Astrocyte of the hippocampus (primary cell): Measurements from ENCODE around the gene FXYD3.

Source experiments
- DNase-seq: peaks from one replicate; pipeline ENCODE4 v3.0.0; 2011; ENCODE audit warnings: low read depth, low spot score

FXYD3 gene

GRCh38 chr19:35106291-35106583, 9.4 kb upstream of the FXYD3 start:
- no peak for DNase-seq

GRCh38 chr19:35106898-35107541, 8.6 kb upstream of the FXYD3 start:
- no peak for DNase-seq

DNA sequence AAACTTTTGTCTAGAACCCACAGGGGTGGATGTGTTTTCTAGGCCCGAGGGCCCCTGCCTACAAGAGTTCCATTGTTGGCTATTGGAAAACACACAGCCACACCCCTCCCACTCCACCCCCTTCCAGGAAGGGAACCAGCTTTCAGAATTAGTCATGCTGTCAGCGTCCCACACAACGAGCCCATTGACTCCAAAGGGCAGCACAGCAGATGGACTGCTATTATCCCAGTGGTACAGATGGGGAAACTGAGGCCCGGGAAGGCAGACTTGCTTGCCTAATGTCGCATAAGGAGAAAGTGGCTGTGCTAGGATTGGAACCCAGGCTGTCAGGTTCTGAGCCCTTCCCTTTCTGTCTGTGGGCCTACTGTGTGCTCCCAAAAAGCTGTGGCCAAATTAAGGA, 8.1 kb upstream of the FXYD3 start:
- peak; percentile 13 for DNase-seq

GRCh38 chr19:35108730-35109129, 6.9 kb upstream of the FXYD3 start:
- no peak for DNase-seq

- no peak for DNase-seq
Observed at GRCh38 chr19:35109395-35110112, 6.1 kb upstream of the FXYD3 start.

DNA sequence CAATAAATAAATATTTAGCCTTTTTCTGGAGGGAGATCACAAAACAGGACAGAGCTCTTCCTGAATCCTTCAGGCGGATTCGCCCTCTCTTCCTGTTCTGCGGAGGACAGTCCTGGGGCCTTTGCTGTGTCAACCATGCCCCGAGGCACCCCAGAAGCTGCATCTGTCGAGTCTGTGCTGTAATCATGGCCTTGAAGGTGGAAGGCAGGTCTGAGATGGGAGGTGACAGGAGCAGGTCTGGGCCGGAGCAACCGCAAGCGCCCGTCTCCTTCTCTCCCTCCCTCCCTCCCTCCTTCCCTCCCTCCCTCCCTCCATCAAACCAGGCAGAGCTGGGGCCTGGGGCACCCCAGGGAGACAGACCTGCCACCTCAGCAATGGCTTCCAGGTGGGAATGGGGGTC, 4.6 kb upstream of the FXYD3 start:
- DNase-seq: no peak

DNA sequence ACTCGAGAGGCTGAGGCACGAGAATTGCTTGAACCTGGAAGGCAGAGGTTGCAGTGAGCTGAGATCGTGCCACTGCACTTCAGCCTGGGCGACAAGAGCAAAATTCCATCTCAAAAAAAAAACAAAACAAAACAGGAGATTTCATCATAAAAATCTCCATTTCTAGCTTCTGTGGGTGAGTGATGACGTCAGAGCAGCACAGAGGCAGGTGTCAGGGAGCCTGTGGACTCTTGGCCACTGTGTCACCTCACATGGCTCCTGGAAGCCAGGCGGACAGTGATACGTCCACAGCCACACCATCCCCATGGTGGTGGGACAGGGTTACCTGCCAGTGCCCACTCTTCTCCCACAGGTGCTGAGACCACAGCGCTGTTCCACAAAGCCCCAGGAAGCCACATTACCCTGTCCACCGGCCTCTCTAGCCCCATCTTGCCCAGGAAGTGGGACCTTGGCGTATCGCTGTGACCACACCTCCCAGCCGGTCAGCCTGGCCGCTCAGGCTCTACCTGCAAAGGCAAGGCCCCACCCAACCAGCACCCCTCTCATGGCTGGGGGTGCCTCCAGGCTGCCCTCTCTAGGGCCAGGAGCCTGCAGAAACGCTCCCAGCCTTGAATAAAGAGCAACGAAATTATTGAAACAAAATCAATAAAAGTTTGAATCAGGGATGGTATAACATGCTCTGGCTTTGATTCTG, 2.5 kb upstream of the FXYD3 start:
- no peak for DNase-seq

DNA sequence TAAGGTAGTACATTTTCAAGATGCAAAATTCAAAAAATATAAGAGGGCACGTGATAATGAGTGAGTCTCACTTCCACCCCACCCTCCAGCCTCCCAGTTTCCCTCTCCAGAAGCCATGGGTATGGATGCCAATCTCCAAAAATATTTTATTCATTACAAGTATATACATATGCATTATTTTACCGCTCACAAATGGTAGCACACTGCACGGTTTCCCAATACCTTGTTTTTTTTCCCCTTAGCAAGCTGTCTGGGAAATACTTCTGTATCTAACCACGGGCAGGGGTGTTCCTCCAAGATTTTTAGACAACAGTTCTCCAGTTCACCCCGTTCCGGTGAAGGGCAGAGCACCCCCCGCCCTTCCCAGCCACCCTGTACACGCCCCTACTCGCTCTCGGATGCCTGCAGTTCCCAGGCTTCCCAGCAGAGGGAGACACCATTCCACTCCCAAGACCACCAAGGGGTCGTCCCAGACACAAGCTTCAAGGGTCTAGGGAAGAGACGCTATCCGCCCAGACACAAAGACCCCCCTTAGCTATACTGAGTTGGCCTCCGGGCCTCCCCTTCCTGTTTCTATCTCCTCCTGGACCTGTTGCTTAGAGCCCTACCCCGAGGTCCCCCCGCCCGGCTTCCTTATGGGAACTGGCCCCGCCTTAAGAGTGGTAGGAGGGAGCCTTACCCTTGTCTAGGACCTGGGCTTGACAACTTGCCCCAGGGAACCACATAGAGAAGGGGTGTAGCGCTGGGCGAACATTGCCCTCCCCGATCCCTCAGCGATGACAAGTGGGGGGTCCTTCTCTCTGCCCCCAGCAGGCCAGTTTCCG, 1.1 kb upstream of the FXYD3 start:
- peak; percentile 65 for DNase-seq

GRCh38 chr19:35116072-35116801, 614 bp downstream of the FXYD3 start:
- no peak for DNase-seq

DNA sequence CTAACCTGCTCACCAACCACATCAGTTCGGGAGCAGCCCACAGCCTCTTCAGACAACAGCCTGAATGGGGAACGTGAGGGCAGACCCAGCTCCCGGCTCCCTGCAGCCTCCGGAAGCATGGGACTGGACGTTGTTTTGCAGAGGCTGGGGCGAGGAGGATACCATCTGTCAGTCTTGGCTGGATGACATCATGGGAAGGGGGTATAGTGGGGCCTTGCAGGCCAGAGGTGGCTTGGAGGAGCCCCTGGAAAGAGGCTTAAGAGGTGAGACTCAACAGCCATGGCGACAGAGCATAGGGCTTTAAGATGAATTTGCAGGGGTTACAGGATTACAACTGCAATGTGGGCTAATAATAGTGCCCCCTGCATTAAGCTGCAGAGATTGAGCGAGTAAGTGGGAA, 1.5 kb downstream of the FXYD3 start:
- DNase-seq: no peak

DNA sequence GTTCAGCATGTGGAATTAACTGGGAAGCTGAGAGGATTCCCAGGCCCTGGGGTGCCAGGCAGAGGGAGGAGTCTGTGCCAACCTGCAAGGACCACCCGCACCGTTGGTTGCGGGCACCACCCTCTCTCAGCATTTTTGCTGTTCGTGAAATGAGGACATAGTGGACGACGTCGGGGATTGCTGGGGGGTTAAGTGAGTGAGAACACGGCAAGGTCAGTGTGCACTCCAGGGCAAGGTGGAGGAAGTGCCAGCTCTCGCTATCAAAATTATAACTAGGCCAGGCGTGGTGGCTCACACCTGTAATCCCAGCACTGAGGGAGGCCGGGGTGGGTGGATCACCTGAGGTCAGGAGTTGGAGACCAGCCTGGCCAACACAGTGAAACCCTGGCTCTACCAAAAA, 2.2 kb downstream of the FXYD3 start:
- DNase-seq: no peak

- DNase-seq: no peak
Observed at GRCh38 chr19:35118268-35119020, 2.8 kb downstream of the FXYD3 start.

DNA sequence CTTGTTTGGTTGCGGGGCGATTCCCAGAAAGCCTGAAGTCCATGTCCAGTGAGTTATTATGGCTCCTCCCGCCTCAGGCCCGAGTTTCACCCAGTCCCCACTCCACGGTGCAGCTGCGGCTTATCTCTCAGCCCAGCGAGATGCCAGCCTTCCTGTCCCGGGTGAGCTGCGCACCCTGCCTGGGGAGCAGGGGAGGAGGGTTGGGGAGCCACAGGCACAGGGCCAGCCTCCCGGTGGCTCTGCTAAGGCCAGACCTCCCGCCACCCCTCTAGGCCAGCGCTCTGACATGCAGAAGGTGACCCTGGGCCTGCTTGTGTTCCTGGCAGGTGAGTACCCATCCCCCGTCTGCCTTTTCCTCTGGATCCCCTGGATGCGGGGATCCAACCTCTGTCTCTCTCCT, 3.5 kb downstream of the FXYD3 start:
- DNase-seq: no peak

DNA sequence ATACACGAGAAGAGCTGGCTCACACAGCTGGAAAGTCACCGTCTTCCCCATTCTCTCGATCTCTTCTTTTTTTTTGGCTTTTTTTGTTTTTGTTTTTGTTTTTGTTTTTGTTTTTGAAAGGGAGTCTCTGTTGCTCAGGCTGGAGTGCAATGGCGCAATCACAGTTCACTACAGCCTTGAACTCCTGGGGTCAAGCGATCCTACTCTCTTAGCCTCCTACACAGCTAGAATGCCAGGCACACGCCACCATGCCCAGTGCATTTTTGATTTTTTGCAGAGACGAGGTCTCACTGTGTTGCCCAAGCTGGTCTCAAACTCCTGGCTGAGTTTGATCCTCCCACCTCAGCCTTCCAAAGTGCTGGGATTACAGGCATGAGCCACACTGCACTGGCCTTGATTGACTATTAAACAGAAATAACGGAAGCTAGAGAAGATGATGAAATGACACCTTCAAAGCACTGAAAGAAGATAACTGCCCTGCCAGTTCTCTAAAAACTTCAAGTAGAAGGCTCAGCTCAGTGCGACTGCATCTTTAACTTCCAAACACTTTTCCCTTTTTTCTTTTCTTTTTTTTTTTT, 4.0 kb downstream of the FXYD3 start:
- no peak for DNase-seq

DNA sequence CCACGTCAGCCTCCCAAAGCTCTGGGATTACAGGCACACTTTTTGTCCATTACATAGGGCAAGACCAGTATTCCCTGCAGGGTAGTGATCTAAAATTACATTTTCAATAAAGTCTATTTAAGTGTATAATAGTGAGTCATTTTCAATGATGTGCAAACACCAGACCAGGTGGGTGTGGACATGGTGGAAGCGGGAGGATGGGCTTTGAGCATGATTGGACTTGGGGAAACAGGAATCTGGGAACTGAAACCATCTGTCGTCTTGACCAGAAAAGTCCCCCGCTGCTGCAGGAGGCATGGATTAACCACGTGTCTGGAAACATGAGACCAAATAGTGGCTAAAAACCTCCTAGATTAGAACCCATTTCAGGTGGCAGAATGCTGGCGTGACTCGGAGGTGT, 4.9 kb downstream of the FXYD3 start:
- DNase-seq: no peak

- no peak for DNase-seq
Observed at GRCh38 chr19:35120898-35121297, 5.3 kb downstream of the FXYD3 start.

DNA sequence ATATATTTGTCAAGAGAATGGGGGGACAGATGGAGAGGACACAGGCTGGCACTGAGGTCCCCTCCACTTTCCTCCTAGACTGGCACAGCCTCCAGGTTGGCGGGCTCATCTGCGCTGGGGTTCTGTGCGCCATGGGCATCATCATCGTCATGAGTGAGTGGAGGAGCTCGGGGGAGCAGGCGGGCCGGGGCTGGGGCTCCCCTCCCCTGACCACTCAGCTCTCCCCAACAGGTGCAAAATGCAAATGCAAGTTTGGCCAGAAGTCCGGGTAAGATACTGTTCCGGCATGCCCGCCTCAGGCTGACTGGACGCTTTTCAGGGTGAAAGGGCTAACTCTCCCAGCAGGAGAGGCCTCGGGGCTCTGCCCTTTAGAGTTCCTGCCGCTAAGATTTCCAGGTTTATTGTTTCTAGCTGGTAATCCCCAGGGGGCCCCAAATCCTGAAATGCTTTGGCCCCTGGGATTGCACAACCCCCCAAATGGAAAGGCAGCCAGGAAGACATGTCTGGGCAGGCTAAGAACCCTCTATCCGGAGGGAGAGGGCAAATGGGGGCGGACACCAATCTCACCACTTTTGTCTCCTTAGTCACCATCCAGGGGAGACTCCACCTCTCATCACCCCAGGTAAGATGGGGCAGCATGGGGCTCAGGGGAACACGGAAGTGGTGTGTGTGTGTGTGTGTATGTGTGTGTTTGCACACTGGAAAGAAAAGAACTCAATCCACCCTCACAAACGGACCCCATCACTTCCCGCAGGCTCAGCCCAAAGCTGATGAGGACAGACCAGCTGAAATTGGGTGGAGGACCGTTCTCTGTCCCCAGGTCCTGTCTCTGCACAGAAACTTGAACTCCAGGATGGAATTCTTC, 7.3 kb downstream of the FXYD3 start:
- no peak for DNase-seq

GRCh38 chr19:35123573-35123972, 8.0 kb downstream of the FXYD3 start:
- no peak for DNase-seq
